Activated B cell treated with CpG ODN at 0.5 μM for 24 hours (primary cell): ENCODE measurements around the gene ADCY6. TPM values are rescaled to one million over a fixed set of nuclear protein-coding genes. Genes with fewer than 3 reads are reported as not detected.
"Not testable (repeated sequence)": the region's sequence is repeated elsewhere in the genome, so short reads cannot be mapped to it uniquely, and the experiment has no call there.

Experiments
- ATAC-seq: fragments of 200-7000 bp; cut with Tn5 transposase; one replicate; pipeline ENCODE4 v1.10.0; 2021; ENCODE audit warnings: low read depth, mild to moderate bottlenecking, moderate library complexity
- CTCF ChIA-PET: fragments of 350-600 bp; sonication (Branson Sonifier 250); formaldehyde crosslinking; loops from one replicate; lab custom pipeline; 2021; ENCODE audit warnings: antibody characterized with exemption; lab: Charles Lee
- POLR2A ChIA-PET: fragments of 350-600 bp; sonication (Branson Sonifier 250); formaldehyde crosslinking; loops from one replicate; lab custom pipeline; 2021; ENCODE audit warnings: antibody characterized with exemption; lab: Charles Lee
- DNase-seq: peaks from one replicate; pipeline ENCODE4 v3.0.0; 2022
- H3K27ac Mint-ChIP-seq: one replicate; pipeline ENCODE4 v1.8.0; 2020; ENCODE audit warnings: mixed read lengths
- H3K27me3 Mint-ChIP-seq: one replicate; pipeline ENCODE4 v1.8.0; 2021; ENCODE audit warnings: mixed read lengths
- H3K36me3 Mint-ChIP-seq: one replicate; pipeline ENCODE4 v1.8.0; 2021; ENCODE audit warnings: low read depth, mixed read lengths
- H3K4me1 Mint-ChIP-seq: one replicate; pipeline ENCODE4 v1.8.0; 2021; ENCODE audit warnings: mixed read lengths
- H3K4me3 Mint-ChIP-seq: one replicate; pipeline ENCODE4 v1.8.0; 2020; ENCODE audit warnings: mild to moderate bottlenecking, mixed read lengths
- H3K9me3 Mint-ChIP-seq: one replicate; pipeline ENCODE4 v1.8.0; 2020; ENCODE audit warnings: mixed read lengths
- CTCF ChIP-seq: fragments of 200-600 bp; IDR thresholded peaks from one replicate; pipeline ENCODE4 v1.8.0; 2022; ENCODE audit warnings: antibody characterized with exemption, mild to moderate bottlenecking
- intact Hi-C: fragments of 100-400 bp; cut with micrococcal nuclease; formaldehyde crosslinking; loops from one replicate; pipeline ENCODE4 v1.15.1; 2024
- total RNA-seq: library from RNA; stranded (reverse); gene quantifications from 2 replicates; pipeline ENCODE4 v1.2.3, GENCODE V29; 2022

The ADCY6 gene
- total RNA-seq, 1 donor from 2014 or later: 0.60 TPM

- DNase-seq: no peak
- Mint-ChIP-seq H3K27me3 (peaks cover 19% of the 10 kb centered on the region), H3K36me3 (no peaks in the 10 kb centered on the region), H3K4me1 (no peaks in the 10 kb centered on the region), H3K9me3 (no peaks in the 10 kb centered on the region), H3K4me3 (no peak overlapping the region), H3K27ac (no peak overlapping the region)
- ATAC-seq: no peak
- POLR2A ChIA-PET: no interaction called here
- no peak for TF ChIP-seq CTCF
- CTCF ChIA-PET: interaction anchor here (1.2 kb wide), 1 partner anchor 14 kb away, joined by 3 read pairs; no protein-coding TSS in a partner anchor
- intact Hi-C loops: no loop called here
Measured at GRCh38 chr12:48739618-48740269, 49.1 kb downstream of the ADCY6 start.

- Mint-ChIP-seq H3K9me3 (no peaks in the 10 kb centered on the region), H3K27me3 (peaks cover 19% of the 10 kb centered on the region), H3K27ac (no peak overlapping the region), H3K36me3 (no peaks in the 10 kb centered on the region), H3K4me1 (no peaks in the 10 kb centered on the region), H3K4me3 (no peak overlapping the region)
- DNase-seq (no peak), ATAC-seq (no peak)
- POLR2A ChIA-PET: no interaction called here
- no peak for TF ChIP-seq CTCF
- intact Hi-C loops: no loop called here
- CTCF ChIA-PET: no interaction called here
Measured at GRCh38 chr12:48736456-48736855, 52.4 kb downstream of the ADCY6 start.

GRCh38 chr12:48728807-48729206 lies 60.1 kb downstream of the ADCY6 start:
- H3K9me3 Mint-ChIP-seq: no peaks in the 10 kb centered on the region
- TF ChIP-seq CTCF: no peak
- no peaks in the 10 kb centered on the region for H3K36me3 Mint-ChIP-seq
- H3K27ac Mint-ChIP-seq: no peak overlapping the region
- CTCF ChIA-PET: no interaction called here
- no peaks in the 10 kb centered on the region for H3K4me1 Mint-ChIP-seq
- no peak overlapping the region for H3K4me3 Mint-ChIP-seq
- DNase-seq (no peak), ATAC-seq (no peak)
- peaks cover 7% of the 10 kb centered on the region for H3K27me3 Mint-ChIP-seq
- intact Hi-C loops: no loop called here
- POLR2A ChIA-PET: no interaction called here

GRCh38 chr12:48720737-48721136 lies 68.2 kb downstream of the ADCY6 start:
- H3K27ac Mint-ChIP-seq, intact Hi-C loops, CTCF ChIA-PET, H3K27me3 Mint-ChIP-seq, DNase-seq, ATAC-seq, POLR2A ChIA-PET, H3K4me3 Mint-ChIP-seq: not testable (repeated sequence)
- Mint-ChIP-seq H3K9me3 (peaks cover 11% of the 10 kb centered on the region), H3K36me3 (peaks cover 11% of the 10 kb centered on the region), H3K4me1 (peaks cover 13% of the 10 kb centered on the region)

GRCh38 chr12:48720171-48720570 lies 68.7 kb downstream of the ADCY6 start:
- ATAC-seq, CTCF ChIA-PET, POLR2A ChIA-PET, H3K27me3 Mint-ChIP-seq, DNase-seq, H3K27ac Mint-ChIP-seq, intact Hi-C loops, H3K4me3 Mint-ChIP-seq: not testable (repeated sequence)
- Mint-ChIP-seq H3K4me1 (peaks cover 19% of the 10 kb centered on the region), H3K36me3 (peaks cover 13% of the 10 kb centered on the region), H3K9me3 (peaks cover 11% of the 10 kb centered on the region)

DNA sequence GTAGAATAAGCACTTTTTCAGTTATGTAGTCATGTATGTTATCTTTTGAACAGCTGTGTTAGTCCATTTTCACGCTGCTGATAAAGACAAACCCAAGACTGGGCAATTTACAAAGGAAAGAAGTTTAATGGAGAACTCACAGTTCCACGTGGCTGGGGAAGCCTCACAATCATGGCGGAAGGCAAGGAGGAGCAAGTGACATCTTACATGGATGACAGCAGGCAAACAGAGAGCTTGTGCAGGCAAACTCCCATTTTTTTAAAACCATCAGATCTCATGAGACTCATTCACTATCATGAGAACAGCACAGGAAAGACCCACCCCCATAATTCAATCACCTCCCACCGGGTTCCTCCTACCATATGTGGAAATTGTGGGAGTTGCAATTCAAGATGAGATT lies 69.9 kb downstream of the ADCY6 start:
- H3K27ac Mint-ChIP-seq, CTCF ChIA-PET, ATAC-seq, H3K4me3 Mint-ChIP-seq, POLR2A ChIA-PET, DNase-seq, H3K27me3 Mint-ChIP-seq: not testable (repeated sequence)
- Mint-ChIP-seq H3K9me3 (peaks cover 11% of the 10 kb centered on the region), H3K4me1 (peaks cover 30% of the 10 kb centered on the region), H3K36me3 (peaks cover 22% of the 10 kb centered on the region)
- intact Hi-C loops: loop anchor here (10.0 kb wide), 1 partner anchor 236 kb away; the partner anchor contains the start of gene ARF3
